Stimulated activated CD8-positive, alpha-beta memory T cell treated with anti-CD3 and anti-CD28 coated beads, Interleukin-12 subunit alpha, Interleukin-12 subunit beta, amount 100 ng/mL, for 24 hours (primary cell): ENCODE measurements around the gene MED13L.

ENCODE experiments used
- DNase-seq: peaks from one replicate; pipeline ENCODE4 v3.0.0-alpha.2; 2020; ENCODE audit errors: extremely low read depth

Gene MED13L

DNA sequence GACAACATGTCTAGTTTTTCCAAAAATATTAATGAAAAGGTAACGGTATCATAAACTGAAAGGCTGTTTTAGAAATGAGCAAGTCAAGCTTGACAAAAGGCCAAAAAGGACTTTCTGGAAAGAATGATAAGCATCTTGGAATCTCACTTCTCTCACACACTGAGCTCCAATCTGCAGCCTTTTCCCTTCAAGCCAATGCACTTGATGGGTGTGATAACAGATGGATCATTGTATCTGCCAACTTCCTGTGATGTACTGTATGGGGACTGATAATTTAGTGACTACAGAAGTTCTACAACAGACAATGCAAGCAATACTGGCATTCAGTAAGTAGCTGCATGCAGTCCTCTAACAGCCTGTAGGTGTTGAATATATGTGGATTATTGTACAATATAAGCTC is 147.1 kb downstream of the MED13L start:
- DNase-seq: no peak

DNA sequence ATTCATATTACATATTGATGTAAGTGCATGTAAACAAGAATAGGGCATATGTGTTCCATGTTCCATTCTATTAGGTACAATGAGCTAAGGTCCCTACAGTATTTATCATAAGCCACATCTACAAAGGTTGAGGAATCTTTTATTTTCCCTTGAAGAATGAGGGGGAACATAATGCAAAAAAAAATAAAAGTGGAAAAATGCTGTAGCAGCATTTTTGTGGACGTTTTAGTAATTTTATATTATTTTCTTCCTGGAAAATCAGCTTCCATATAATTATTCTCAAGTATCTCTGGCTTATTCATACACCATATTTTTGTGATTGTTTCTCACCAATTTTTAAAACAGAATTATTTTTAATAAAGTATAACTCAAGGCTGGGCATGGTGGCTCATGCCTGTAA is 148.7 kb downstream of the MED13L start:
- DNase-seq: no peak

DNA sequence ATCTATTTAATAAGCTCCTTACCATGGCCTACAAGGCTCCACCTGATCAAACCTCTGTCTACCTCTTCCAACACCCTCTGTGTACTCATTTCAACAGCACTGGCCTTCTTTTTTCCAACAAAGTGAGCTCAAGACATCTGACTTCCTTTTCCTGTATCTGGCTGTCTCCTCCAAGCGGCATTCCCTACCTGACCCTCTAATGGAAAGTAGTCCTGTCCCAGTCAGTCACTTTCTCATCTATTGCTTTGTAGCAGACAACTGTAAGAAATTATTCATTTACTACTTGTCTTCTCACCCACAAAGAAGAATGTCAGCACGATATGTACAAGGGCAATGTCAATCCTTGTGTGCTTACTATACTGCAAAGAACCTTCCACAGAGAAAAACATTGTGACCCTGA is 149.6 kb downstream of the MED13L start:
- DNase-seq: no peak

DNA sequence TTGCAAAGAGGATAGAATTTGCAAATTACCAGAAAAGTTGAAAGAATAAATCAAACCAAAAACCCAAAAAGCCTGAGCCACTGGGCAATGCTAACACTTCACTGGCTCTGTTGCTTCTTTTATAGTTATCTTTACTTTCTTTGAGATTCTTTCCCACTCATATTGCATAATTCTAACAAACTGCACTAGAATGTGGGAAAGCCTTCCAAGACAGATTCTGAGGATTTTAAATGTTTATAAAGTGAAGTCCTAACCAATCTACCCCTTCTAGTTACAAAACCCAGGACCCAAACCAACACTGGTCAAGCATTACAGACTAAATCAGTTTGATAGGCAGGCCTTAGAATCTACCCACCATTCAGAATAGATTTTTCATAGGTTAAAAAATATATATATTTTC is 150.9 kb downstream of the MED13L start:
- no peak for DNase-seq

DNA sequence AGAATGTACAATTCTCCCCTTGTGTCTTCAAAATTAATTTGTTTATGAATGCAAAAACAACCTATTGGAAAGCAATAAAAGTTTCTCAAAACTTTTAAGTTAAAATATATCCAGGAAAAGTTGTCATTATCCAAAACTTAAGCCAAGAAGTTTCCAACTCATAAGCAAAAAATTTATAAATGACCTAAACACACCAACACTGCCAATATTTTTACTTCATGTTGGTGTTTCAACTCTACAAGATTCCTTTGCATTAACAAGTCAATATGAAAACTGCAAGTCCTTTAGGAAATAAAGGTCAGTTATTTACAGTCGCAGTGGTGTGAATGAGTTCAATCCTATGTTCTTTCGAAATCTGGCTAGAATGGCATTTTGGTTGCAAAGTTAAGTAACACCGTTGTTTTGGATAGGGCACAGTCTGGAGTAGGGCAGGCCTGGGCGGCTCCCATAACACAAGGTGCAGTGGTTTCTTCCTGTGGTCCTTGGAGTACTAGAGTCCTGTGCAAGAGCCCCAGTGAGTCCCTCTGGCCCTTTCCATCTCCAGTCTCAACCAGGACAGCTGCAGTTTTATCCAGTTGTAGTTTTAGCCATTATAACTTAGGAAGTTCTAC is 151.4 kb downstream of the MED13L start:
- no peak for DNase-seq

DNA sequence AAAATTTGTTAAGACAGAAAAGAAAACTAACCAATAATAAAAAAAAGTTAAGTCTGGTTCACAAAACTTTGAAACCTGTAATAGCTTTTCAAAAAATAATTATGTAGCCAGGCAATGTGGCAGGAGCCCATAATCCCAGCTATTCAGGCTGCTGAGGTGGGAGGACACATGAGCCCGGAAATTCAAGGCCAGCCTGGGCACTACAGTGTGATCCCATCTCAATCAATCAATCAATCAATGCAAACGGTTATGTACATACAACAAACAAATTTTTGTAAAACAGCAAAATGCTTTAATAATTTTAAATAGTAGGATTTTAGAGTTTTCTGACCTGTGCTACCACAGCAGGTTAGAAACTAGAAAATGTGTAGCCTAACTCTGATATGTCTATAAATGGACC is 152.4 kb downstream of the MED13L start:
- no peak for DNase-seq

DNA sequence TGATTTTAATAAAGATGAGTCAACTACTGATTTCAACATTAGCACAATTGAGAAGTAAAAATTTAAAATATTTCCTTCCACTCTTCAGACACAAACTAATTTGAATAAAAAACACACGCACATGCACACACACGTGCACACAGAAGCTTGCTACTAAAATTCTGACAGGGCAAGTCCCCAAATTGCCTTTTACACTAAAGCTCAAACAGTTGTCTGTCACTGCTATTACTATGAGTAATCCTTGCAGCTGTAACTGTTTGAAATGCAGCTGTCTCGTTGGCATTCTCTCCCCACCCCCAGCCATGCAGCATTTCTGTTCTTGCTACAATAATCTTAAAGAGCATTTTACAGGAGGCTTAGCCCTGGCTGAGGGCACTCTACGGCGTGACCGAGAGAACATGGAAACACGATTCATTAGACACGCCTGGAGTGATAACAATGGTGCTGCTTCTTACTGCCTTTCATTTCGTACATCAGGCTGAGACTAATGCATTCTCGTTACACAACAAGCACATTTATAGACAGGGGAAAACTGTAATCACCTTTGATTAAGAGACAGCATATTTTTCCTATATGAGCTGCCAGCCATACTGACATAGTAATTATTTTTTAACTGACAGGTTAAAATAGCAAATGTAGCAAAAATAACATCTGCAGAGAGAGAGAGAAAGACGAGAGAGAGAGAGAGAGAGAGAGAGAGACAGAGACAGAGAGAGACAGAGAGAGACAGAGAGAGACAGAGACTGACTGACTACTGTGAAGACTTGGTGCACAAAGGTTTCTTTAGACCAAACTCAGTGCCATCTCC is 153.8 kb downstream of the MED13L start:
- no peak for DNase-seq

DNA sequence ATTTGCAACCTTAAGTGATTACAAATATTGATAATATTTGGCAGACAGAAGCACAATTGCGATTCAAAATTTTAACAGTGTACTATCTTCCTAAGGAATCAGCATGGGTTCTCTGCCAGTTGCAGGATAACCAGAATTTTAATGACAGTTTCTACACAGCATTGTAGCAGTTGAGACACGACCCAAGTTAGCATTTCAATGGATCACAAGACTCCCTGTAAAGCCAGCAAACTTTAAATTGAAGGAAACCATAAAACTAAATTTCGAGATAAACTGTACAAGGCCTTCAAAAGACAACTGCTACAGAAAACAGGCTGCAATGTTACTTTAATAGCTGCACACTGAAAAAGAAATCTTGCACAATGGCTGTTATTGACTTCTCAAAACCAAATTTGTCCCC is 154.9 kb downstream of the MED13L start:
- DNase-seq: no peak

DNA sequence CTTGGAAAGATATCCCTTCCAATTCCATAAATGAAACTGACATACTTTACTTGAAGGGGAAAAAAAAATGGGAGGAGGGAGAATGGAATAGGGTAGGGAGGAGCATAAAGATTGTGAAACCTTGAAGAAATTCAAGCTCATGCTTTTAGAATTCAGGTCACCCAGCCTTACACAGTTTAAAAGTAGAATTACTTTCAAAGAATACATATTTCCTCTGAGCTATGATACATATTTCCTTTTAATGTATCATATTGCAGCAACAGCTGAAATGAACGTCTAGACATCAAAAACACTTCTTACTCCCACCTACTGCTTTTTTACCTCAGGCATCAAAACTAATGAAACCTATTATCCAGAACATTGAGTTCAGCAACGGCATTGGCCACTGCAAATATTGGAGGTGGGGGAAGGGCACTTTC is 156.0 kb downstream of the MED13L start:
- DNase-seq: no peak

DNA sequence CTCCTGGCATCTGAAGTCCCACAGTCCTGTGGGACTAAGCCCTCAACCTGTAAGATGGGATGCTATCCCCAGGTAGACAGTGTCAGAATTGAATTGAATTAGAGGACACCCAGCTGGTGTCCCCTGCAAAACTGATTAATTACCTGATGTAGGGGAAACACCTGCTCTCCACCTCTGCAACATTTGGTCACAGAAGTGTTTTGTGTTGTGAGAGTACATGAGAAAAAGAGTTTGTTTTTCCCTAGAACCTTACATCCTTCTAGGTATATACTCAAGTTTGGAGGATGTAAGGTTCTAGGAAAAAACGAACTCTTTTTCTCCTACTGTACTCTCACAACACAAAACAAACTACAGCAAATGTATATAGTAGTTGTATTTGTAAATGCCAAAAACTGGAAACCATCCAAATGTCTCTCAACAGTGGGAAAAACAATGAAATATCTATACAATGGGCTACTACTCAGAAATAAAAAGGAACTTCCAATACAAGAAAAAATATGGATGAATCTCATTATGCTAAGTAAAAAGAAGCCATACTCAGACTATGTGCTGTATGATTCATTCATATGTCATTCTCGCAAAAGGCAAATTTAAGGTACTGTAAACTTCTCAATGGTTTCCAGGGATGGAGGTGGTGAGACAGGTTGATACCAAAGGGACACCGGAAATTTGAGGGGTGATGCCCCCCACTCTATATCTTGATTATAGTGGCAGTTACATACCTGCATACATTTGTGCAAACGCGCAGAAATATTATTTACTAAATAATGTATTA is 160.7 kb downstream of the MED13L start:
- DNase-seq: no peak

DNA sequence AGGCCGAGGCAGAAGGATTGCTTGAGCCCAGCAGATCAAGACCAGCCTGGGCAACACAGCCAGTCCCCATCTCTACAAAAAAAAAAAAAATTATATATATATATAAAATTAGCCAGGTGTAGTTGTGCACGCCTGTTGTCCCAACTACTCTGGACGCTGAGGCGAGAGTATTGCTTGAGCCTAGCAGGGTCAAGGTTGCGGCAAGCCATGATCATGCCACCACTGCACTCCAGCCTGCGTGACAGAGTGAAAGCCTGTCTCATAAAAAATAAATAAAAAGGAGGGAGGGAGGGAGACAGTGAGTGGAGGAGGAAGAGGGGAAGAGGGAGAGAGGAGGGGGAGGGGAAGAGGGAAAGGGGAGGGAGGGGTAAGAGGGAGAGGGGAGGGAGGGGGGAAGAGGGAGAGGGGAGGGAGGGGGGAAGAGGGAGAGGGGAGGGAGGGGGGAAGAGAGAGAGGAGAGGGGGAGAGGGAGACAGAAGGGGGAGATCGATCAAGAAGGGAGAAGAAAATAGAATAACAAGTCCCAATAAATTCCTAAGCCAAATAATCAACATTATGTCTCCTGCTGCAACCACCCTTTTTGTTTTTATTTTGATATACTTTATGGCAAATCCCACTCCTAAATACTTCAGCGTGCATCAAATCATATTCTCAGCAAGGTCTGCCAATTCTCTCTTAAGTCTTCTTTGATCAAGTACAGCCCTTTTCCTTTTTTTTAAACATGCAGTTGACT is 163.9 kb downstream of the MED13L start:
- DNase-seq: no peak

DNA sequence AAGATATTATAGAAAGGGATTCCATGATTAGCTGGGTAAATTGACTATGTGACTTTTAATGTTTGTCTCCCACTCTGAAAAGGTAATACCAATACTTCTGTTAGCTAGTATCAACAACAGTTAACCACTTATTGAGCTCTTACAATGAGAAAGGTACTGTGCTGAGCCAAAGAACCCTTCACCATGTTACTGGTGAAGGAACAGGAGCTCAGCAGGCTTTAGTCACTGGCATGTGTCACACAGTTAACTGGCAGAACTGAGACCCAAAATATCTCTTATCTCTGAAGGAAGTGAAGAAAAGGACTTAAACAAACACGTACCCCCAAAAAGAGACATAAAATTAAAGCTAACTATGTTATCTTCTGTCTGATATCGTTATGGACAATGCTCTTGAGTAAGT is 170.6 kb downstream of the MED13L start:
- no peak for DNase-seq

DNA sequence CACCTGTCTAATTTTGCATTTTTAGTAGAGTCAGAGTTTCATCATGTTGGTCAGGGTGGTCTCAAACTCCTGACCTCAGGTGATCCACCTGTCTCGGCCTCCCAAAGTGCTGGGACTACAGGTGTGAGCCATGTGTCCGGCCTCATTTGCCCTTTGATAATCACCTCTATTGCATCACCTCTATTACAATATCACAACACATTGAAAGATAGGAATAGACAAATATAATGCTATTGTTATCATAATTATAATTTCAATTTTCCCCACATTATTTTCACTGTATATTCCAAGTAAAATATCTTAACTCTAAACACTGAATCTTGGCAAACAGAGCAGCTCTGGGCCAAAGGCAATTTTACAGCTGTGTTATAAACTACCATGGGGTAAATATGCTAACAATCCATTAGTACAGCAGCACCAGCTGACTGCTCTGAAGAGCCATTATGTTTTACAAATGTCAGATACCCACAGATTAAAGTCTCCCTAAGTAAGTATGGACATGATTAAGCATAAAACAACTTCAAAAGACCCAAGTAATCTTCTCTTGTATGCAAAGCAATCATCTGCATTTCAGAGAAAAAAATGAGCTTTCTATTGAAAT is 173.2 kb downstream of the MED13L start:
- no peak for DNase-seq

DNA sequence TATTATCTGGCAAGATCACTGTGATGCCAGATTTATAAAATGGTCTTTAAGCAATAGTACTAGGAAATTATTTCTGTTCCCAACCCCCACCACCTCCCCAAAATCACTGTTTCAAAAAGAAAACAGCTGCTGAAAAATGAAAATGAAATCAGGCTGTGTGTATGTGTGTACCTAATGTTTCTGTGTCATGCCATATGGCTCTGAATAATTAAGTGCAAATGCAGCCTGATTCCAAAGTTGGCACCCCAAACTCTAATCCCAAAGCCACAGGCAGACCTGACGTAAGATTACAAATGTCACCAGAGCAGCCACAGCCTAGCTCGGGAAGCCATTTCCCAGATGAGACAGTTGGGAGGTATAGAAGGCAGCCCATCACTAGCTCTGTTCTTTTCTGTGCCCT is 175.5 kb downstream of the MED13L start:
- no peak for DNase-seq

DNA sequence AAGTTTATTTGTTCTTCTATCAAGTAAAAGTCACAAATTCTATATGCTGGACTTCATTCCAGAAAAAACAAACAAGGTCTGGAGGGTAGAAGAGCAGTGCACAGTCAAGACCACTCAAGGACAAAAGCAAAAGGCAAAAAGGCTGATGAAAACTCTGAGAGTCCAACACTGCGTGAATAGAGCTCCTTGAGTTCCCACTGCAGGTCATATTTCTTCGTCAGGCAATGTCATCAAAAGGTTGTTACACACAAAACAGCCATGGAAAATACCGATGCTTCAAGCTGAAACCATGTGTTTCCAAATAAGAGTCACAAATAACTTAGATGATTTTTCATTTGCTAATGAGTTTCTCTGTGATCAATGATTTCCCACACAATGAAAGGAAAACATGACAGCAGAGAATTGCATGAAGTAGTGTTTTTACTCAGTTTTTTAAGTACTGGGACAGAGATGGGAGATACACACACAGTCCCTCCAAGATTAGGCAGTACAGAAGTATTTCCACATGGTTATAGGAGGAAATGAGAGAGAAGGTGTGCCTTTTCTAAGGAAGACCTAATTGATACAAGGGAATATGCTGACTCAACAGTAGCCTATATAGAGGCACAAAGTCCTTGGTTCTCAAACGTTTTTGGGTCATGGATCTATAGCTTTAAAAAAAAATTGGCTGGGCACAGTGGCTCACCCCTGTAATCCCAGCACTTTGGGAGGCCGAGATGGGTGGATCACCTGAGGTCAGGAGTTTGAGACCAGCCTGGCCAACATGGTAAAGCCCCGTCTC is 177.7 kb downstream of the MED13L start:
- DNase-seq: no peak

DNA sequence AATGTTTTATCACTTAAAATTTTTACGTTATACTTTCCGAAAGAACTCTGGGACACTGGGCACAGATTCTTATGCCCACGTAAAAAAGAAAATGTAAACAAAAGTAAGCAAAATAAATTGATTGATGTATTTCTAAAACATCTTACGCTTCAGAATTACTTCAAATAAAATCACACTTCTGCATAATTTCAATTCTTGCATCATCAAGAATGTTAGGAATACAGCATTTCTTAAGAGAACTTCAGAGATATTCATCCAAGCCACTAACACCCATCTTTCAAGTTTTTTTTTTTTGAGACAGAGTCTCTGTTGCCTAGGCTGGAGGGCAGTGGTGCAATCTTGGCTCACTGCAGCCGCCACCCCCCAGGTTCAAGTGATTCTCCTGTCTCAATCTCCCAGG is 180.6 kb downstream of the MED13L start:
- no peak for DNase-seq

DNA sequence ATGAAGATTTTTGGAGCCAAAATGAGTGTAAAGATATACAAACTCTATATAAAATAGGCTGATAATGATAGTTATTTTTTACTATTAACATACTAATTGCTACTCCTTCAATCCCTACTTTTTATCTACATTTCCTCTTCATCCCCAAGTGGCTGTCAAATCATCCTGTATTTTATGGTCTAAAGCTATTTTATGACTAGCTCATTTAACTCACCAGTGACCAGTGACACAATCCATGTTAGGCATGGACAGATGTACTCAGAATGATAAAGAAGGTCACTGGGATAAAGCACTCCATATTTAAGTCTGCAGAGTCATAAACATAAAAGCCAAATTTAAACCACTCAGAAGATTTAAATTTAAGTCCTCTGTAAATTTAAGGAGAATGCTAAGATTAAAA is 183.0 kb downstream of the MED13L start:
- no peak for DNase-seq

DNA sequence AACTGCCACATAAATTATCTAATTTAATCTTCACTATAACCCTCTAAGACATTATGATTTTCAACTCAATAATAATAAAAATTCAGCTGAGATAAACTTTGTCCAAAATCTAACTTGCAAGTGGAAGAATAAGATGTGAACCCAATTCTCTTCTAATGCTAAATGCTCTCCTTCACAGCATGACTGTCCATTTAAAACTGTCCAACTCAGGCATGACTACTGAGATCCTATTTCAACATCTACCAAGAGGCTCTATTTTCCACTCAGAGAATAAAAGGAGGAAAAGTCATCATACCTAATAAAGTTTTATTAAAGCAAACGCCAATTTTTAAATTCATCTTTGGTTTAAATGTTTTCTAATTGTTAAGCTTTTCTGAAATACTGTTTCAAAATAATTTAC is 183.6 kb downstream of the MED13L start:
- no peak for DNase-seq

DNA sequence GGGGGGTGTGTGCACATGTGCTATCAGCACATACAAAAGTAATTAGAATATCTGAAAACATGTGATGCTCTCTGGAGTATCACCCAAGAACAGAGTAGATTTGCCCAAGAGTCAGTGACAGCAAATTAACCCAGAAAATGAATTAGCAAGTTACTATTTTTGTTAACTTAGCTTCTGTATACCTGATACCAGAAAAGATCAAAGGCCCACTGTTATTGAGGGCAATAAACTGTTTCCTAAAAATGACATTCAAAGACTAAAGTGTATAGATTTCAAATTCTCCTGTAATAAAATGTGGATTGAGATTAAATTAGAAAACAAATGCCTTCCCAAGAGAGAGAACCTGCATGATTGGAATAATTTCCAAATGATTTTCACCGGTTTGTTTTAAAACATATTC is 184.7 kb downstream of the MED13L start:
- no peak for DNase-seq

DNA sequence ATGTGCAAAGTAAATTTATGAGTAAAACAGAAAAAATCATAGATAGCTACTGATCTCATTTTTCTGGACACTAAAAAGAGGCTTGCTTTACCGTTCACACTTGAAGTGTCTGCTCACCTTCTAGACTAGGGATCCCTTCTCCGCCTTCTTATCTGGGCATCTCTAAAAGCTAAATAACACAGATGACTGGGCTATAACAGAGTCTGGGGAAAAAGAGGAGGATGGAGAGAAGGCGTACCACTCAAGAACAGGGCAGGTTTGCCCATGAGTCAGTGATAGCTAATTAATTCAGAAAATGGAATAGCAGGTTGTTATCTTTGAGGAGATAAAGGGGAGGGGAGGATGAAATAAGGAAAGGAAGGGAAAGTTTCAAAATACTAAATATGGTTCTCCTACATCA is 185.3 kb downstream of the MED13L start:
- DNase-seq: no peak

DNA sequence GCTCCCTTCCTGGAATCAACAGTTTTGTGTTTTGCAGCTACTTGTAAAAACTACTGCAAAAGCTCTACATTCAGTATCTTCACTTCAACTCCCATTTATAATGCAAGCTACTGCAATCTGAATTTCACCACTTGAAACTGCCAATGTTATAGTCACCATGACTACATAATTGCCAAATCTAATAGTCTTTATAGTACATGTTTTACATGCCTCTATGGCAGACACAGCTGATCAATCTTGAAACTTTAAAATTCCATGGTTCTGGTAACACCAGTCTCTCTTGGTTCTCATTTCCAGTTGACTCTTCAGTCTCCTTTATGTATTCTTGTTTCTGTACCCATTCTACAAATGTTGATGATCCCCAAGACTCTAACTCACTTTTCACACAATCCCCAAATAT is 185.9 kb downstream of the MED13L start:
- no peak for DNase-seq
